SK-N-MC (cell line): ENCODE data around the gene TCF7L1.

Experiments
- DNase-seq: peaks from one replicate; pipeline ENCODE4 v3.0.0-alpha.2; 2011; ENCODE audit warnings: low read depth, low spot score
- H3K27ac ChIP-seq: fragments of 200-600 bp; sonication (generic); 2 replicates; pipeline ENCODE4 v1.5.1; 2016; ENCODE audit warnings: mixed run types
- H3K36me3 ChIP-seq: fragments of 200-600 bp; sonication (generic); 2 replicates; pipeline ENCODE4 v1.6.1; 2017; ENCODE audit warnings: antibody characterized with exemption, low read length, mixed read lengths; ENCODE audit not compliant: insufficient read depth
- H3K4me3 ChIP-seq: fragments of 200-600 bp; sonication (generic); 2 replicates; pipeline ENCODE4 v1.5.1; 2016
- H3K9ac ChIP-seq: fragments of 200-600 bp; sonication (generic); 2 replicates; pipeline ENCODE4 v1.8.0; 2017; ENCODE audit warnings: mixed run types, mixed read lengths; ENCODE audit not compliant: insufficient read length
- H3K9me3 ChIP-seq: fragments of 200-600 bp; sonication (generic); 2 replicates; pipeline ENCODE4 v1.6.1; 2017; ENCODE audit warnings: low read depth, mild to moderate bottlenecking, antibody characterized with exemption, low read length, moderate library complexity, mixed read lengths
- EZH2 ChIP-seq: fragments of 200-600 bp; sonication (generic); IDR thresholded peaks from one replicate; pipeline ENCODE4 v1.6.1; 2017; ENCODE audit warnings: antibody characterized with exemption
- FOXP2 ChIP-seq: optimal IDR thresholded peaks from 2 replicates; pipeline ENCODE3; 2011; ENCODE audit warnings: mild to moderate bottlenecking, moderate library complexity; ENCODE audit not compliant: insufficient read depth; ENCODE audit errors: extremely low read length, control extremely low read depth
- POLR2AphosphoS5 ChIP-seq: IDR thresholded peaks from 2 replicates; pipeline ENCODE4 v1.6.1; 2012; ENCODE audit warnings: mild to moderate bottlenecking, low read depth, low read length, borderline replicate concordance

The TCF7L1 gene

GRCh38 chr2:85213901-85214512, 80.8 kb downstream of the TCF7L1 start:
- no peak overlapping the region for H3K9ac ChIP-seq
- H3K36me3 ChIP-seq: no peaks in the 10 kb centered on the region
- H3K4me3 ChIP-seq: no peak overlapping the region
- DNase-seq: no peak
- no peak overlapping the region for H3K27ac ChIP-seq
- no peaks in the 10 kb centered on the region for H3K9me3 ChIP-seq
- TF ChIP-seq EZH2 (no peak), FOXP2 (no peak), POLR2AphosphoS5 (no peak)

GRCh38 chr2:85215081-85215447, 81.9 kb downstream of the TCF7L1 start:
- Histone ChIP-seq H3K27ac (no peak overlapping the region), H3K36me3 (no peaks in the 10 kb centered on the region), H3K9me3 (no peaks in the 10 kb centered on the region), H3K4me3 (peak overlapping the region; percentile 47; the same call in 1 of the 2 replicates), H3K9ac (no peak overlapping the region)
- TF ChIP-seq EZH2: no peak
- no peak for TF ChIP-seq FOXP2
- no peak for TF ChIP-seq POLR2AphosphoS5
- no peak for DNase-seq

- TF ChIP-seq POLR2AphosphoS5 (peak; percentile 56; the same call in 1 of the 2 replicates), FOXP2 (no peak)
- Histone ChIP-seq H3K27ac (peak overlapping the region; percentile 64; the same call in 1 of the 2 replicates), H3K4me3 (peak overlapping the region; percentile 64)
These were observed 82.5 kb downstream of the TCF7L1 start for GRCh38 chr2:85215448-85216401.

GRCh38 chr2:85216927-85217326, 83.7 kb downstream of the TCF7L1 start:
- Histone ChIP-seq H3K27ac (no peak overlapping the region), H3K9me3 (no peaks in the 10 kb centered on the region), H3K36me3 (no peaks in the 10 kb centered on the region), H3K9ac (no peak overlapping the region), H3K4me3 (no peak overlapping the region)
- no peak for DNase-seq
- TF ChIP-seq POLR2AphosphoS5 (no peak), EZH2 (no peak), FOXP2 (no peak)

More at GRCh38 chr2:85215448-85216401, 82.5 kb downstream of the TCF7L1 start:
- no peaks in the 10 kb centered on the region for H3K9me3 ChIP-seq
- H3K36me3 ChIP-seq: no peaks in the 10 kb centered on the region
- H3K9ac ChIP-seq: no peak overlapping the region
- peak; percentile 37 for DNase-seq

GRCh38 chr2:85221067-85221691, 88.0 kb downstream of the TCF7L1 start:
- Histone ChIP-seq H3K4me3 (no peak overlapping the region), H3K36me3 (no peaks in the 10 kb centered on the region), H3K27ac (no peak overlapping the region), H3K9me3 (no peaks in the 10 kb centered on the region), H3K9ac (no peak overlapping the region)
- DNase-seq: no peak
- no peak for TF ChIP-seq EZH2
- TF ChIP-seq POLR2AphosphoS5: no peak
- no peak for TF ChIP-seq FOXP2

- DNase-seq: no peak
These were observed 89.6 kb downstream of the TCF7L1 start for GRCh38 chr2:85222792-85223191.

GRCh38 chr2:85226783-85227182, 93.6 kb downstream of the TCF7L1 start:
- no peak overlapping the region for H3K9ac ChIP-seq
- no peak overlapping the region for H3K27ac ChIP-seq
- no peak for DNase-seq
- H3K9me3 ChIP-seq: no peaks in the 10 kb centered on the region
- no peaks in the 10 kb centered on the region for H3K36me3 ChIP-seq
- TF ChIP-seq EZH2: no peak
- no peak for TF ChIP-seq FOXP2
- TF ChIP-seq POLR2AphosphoS5: no peak
- H3K4me3 ChIP-seq: no peak overlapping the region

More at GRCh38 chr2:85222792-85223191, 89.6 kb downstream of the TCF7L1 start:
- H3K9ac ChIP-seq: no peak overlapping the region
- H3K4me3 ChIP-seq: no peak overlapping the region
- TF ChIP-seq POLR2AphosphoS5 (no peak), FOXP2 (no peak), EZH2 (no peak)
- H3K36me3 ChIP-seq: no peaks in the 10 kb centered on the region
- no peak overlapping the region for H3K27ac ChIP-seq
- no peaks in the 10 kb centered on the region for H3K9me3 ChIP-seq
